G401 (cell line): ENCODE measurements around the gene KLK13. TPM values are rescaled to one million over a fixed set of nuclear protein-coding genes. Genes with fewer than 3 reads are reported as not detected.

Source experiments
- DNase-seq: peaks from one replicate; pipeline ENCODE4 v3.0.0-alpha.2; 2015; ENCODE audit warnings: low spot score
- in situ Hi-C: cut with HindIII; loops from 2 replicates; pipeline ENCODE4 v1.10.0; 2016; ENCODE audit warnings: low sequenced_read_pairs, mixed read lengths
- total RNA-seq: library from RNA; depleted of rRNA; stranded (reverse); fragments of >200 nt; shearing (Covaris generic); gene quantifications from 2 replicates; pipeline ENCODE4 v1.2.3, GENCODE V29; 2014; rRNA removed

KLK13 gene
- total RNA-seq, 1 experiment from 2014 or later, result not detected

DNA sequence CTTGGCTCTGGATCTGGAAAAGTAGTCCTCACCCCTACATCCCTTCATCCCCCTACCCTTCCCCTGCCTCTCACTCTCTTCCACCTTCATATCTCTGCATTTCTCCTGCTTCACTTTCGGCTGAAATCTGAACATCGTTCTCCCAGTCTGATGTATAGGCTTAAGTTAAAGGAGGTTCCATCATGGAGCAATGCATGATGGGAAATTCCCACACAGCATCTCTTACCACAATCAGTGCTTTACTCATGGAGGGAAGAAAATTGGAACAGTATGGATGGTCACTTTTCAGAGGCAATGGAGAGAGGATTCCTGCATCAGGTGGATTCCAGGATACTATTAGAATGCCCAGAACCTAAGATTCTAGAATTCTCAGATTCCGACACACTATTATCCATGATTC, 57.4 kb downstream of the KLK13 start:
- no peak for DNase-seq
- in situ Hi-C loops, result no loop called here

DNA sequence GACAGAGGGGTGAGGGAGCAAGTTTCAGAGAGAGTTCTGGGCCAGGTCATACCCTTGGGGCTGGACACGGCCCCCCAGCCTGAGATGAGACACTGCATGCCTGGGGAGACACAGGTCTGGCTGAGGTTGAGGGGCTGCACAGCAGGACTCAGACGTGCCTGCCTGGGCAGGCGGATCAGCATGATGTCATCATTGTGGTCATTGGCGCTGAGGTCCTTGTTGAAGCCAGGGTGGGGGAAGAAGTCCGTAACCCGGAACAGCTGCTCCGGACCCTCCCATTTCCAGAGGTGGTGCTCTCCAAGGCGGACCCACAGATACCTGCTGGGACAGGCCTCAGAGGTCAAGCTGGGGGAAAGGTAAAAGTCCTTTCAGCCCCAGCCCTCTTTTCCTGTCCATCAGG, 58.5 kb downstream of the KLK13 start:
- no peak for DNase-seq
- in situ Hi-C loops, result no loop called here

Other genes starting within 250 kb of the KLK13 start
- not detected in 2 replicates for gene KLK1, start 241.3 kb downstream of the KLK13 start, total RNA-seq
- gene KLK15, start 231.5 kb downstream of the KLK13 start, total RNA-seq, result not detected in 2 replicates
- not detected in 2 replicates for gene KLK3, start 210.2 kb downstream of the KLK13 start, total RNA-seq
- not detected in 2 replicates for gene KLK2, start 191.7 kb downstream of the KLK13 start, total RNA-seq
- not detected in 2 replicates for gene KLK4, start 153.7 kb downstream of the KLK13 start, total RNA-seq
- 0.58 TPM in 1 of 2 replicates, not detected in the other for gene KLK5, start 112.1 kb downstream of the KLK13 start, total RNA-seq
- not detected in 2 replicates for gene KLK6, start 95.5 kb downstream of the KLK13 start, total RNA-seq
- gene KLK7, start 81.2 kb downstream of the KLK13 start, total RNA-seq, result not detected in 2 replicates
- not detected in 2 replicates for gene KLK8, start 63.5 kb downstream of the KLK13 start, total RNA-seq
- gene KLK10, start 45.4 kb downstream of the KLK13 start, total RNA-seq, result not detected in 2 replicates
- gene KLK11, start 38.5 kb downstream of the KLK13 start, total RNA-seq, result not detected in 2 replicates
- gene KLK12, start 30.1 kb downstream of the KLK13 start, total RNA-seq, result not detected in 2 replicates
- gene KLK14, start 17.8 kb upstream of the KLK13 start, total RNA-seq, result not detected in 2 replicates
- gene CTU1, start 43.3 kb upstream of the KLK13 start, total RNA-seq, result 10.1 and 16.8 TPM in 2 replicates
- not detected in 2 replicates for gene SIGLEC9, start 59.8 kb upstream of the KLK13 start, total RNA-seq
- gene SIGLEC7, start 77.2 kb upstream of the KLK13 start, total RNA-seq, result not detected in 2 replicates
- 1.4 TPM in 1 of 2 replicates, not detected in the other for gene CD33, start 160.0 kb upstream of the KLK13 start, total RNA-seq
- not detected in 2 replicates for gene SIGLECL1, start 186.0 kb upstream of the KLK13 start, total RNA-seq
- gene IGLON5, start 246.6 kb upstream of the KLK13 start, total RNA-seq, result not detected in 2 replicates